Activated CD8-positive, alpha-beta memory T cell treated with anti-CD3 and anti-CD28 coated beads, Interleukin-2, amount 50 U/mL, for 48 hours (primary cell): ENCODE measurements around the gene DLX4.

Experiments
- DNase-seq: peaks from one replicate; pipeline ENCODE4 v3.0.0-alpha.2; 2020

DLX4 gene

DNA sequence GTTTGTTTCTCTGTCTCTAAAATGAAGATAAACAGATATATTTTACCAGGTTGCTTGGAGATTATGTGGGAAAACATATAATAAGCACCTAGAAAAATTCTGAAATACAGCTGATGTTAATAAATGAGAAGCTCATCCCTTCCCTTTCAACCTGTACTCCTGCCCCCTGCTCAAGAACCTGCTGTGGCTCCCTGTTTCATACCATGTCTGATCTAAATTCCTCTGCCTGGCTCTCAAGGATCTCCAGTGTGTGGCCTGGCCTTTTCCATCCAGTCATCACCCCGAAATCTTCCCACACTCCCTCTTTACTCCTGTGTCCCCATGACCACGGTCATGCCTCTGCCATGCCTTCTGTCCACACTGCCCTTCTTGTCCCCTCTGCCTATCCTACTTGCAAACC is 19.4 kb upstream of the DLX4 start:
- no peak for DNase-seq

DNA sequence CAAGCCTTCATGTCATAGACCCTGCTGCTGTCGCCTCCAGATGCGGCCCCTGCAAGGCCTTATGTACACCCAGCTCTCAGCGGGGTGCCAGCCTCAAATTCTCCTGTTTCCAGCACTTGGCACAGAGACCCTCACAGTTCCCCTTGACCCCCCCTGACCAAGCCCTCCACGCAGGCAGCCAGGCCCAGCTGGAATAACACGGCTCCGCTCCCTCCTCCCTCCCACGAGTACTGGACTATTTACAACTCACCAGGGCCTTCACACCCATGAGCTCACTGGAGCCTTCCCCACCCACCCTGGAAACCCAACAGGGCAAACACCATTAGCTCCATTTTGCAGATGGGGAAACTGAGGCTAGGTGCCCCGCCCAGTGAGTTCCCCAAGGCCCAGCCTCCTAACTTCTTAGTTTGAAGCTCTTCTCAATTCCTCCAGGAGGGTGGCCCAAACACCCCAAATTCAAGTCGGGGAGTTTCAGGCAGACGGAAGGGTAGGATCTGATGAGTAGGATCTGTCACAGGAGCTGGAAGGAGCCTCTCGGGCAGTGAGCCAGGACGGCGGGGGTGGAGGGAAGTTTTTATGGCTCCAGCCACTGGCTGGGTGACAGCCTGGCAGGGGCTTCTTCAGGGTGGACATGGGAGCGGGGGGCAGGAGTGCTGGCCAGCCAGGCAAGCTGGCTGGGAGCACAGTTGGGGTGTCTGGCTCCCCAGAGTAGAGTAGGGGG is 17.5 kb upstream of the DLX4 start:
- no peak for DNase-seq

DNA sequence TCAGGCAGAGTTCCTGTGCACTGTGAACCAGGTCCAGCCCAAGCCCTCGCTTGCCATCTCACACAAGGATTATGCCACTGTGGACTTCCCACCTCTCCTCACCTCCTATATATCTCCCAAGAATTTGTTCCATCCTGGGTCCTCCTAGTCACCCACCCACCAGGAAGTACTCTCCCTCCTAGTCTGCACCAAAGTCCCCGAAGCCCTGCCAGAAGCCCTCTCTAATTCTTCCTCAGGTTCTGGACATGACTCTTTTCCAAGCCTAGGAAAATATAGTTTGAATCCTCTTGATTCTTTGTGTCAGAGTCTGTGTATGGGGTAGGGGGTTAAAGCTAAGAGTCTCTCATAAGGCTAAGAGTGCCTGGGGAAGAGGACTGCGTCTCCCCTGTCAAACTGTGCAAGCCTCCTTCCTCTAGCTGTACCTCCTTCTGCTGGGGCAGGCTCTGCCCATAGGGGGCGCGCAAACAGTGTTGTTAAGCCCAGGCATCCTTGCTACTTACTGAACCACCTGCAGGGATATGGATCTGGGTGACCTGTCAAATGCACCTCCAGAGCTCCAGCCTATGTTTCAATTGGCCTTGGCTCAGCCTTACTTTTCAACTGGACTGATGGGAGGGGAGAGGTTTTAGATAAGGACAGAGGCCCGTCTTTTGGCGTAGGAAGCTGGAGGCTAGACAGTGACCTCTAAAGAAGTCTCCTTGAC is 16.6 kb upstream of the DLX4 start:
- DNase-seq = peak; percentile 92

GRCh38 chr17:49952912-49953497 is 16.0 kb upstream of the DLX4 start:
- DNase-seq = no peak

DNA sequence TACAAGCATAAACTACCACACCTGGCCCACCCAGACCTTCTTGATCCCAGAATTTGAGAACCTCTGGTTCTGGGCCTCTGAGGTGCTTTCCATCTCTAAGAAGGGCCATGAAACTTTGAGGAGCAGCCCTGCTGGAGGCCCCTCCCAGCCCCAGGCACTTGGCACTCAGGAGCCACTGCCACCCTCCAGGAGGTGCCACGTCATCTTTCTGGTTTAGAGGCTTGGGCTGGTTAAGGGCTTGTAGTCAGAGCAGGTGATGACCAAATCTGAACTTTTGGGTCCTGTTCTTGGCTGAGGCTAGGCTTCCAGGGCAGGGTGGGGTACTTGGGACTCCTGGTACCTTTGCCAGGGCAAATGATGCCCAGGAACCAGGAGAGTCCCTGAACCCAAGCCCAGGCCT is 13.8 kb upstream of the DLX4 start:
- no peak for DNase-seq

DNA sequence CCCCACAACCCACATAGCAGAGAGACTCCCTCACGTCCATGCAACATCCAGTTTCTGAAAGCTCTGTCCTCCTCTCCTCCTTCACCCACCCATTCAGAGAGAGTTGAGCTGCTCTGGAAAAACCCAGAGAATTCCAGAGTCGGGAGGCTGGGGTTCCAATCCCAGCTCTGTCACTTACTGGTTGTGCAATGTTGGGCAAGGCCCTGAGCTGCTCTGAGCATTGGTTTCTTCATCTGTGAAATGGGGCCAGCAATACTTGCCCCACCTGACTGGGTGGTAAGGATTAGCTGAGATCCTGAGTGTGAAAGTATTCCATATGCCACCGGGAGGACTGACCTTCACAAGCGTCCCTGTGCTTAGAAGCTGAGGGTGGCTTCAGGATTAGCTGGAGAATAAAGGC is 12.2 kb upstream of the DLX4 start:
- DNase-seq = no peak

DNA sequence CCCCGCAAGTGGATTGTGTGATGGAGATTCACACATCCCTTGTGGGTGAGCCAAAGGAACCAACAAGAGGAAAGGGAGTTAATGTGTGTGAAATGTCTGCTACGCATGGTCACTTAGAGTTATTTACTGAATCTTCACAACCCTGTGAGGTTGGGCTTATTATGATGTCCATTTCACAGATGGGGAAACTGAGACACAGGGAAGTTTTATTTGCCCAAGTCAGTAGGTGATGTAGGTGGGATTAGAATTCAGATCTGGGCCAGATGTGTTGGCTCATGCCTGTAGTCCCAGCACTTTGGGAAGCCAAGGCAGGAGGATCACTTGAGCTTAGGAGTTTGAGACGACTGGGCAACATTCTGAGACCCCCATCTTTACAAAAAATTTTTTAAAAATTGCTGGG is 11.6 kb upstream of the DLX4 start:
- DNase-seq = no peak

- no peak for DNase-seq
These were observed 10.3 kb upstream of the DLX4 start for GRCh38 chr17:49958723-49959122.

GRCh38 chr17:49959183-49959935 is 9.6 kb upstream of the DLX4 start:
- no peak for DNase-seq

DNA sequence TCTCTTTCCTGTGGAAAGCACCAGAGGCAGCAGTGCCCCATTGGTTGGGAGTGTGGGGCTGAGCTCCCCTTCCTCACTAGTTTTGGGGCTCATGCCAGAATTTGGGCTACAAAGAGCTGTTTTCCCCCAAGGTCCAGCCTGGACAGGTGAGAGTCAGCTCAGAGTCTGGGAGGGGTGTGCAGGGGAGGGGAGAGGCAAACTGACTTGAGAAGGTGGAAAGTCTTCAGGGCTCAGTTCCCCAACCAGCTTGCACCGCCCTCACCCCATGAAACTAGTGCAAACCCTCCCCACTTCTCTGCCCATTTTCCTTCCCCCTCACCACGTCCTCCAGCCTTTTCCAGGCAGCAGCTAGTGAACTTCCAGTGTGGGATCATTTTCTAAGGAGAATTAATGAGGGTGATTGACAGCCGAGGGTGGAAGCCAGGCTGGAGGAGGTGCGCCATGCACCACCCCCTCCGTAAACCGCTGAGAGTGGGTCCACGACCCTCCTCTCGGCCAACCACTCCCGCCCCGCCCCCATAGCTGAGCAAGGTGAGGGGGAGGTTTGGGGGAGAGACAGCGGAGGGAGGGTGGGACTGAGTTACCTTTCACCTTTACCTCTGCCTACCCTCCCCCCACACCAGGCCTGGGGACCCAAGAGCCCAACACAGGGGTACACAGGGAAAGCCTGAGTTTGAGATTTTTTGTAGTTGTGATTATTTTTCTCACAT is 6.2 kb upstream of the DLX4 start:
- no peak for DNase-seq

- no peak for DNase-seq
These were observed 5.7 kb upstream of the DLX4 start for GRCh38 chr17:49963309-49963625.

DNA sequence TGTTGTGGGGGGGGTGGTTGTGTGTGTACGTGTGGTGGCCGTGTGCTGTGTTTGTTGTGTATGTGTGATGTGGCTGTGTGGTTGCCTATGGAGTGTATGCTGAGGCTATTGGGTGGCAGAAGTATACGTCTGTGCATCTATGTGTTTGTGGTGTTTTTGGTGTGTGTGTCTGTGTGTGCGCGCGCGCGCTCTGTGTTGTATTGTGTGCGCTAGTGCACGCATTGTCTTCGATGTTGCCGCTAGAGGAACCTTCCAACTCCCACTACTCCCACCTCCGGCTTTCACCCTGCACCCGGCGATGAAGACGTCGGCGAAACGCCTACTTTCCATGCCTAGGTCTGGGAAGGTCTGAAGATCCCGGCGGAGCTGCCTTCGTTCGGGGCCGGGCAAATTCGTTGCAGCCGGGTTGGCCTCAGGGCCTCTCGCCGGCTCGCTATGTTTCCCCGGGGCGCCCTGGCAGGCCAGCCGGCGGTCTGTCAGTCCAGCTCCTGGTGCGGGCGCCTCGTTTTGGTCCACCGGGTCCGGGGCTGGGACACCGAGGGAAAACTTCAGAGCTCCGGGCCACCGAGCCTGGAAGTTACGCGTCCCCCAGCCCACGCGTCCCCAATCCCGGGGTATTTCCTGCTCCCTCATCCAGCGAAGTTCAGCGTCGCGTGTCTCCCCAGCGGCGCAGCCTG is 5.2 kb upstream of the DLX4 start:
- DNase-seq = no peak

DNA sequence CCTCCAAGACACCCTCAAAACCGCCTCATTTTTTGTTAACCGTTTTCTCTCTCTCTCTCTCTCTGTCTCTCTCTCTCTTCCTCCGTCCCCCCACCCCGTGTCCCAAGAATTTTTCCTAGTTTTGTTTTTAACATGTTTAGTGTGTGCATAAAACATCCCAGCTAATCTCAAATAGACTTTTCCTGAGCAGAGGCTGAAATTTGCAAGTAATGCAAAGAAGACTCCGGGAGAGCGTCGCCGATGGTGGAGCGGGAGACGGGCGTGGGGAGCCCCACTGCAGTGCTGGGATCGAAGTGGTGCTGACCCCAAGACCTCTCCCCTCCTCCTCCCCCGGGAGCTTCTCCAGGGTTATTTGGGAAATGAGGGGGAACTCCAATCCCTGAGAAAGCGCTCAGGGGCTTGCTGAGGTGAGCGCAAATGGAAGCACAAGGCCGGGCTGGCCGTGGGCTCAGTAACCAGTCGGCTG is 4.7 kb upstream of the DLX4 start:
- no peak for DNase-seq

- peak; percentile 69 for DNase-seq
These were observed 4.0 kb upstream of the DLX4 start for GRCh38 chr17:49964769-49965523.

DNA sequence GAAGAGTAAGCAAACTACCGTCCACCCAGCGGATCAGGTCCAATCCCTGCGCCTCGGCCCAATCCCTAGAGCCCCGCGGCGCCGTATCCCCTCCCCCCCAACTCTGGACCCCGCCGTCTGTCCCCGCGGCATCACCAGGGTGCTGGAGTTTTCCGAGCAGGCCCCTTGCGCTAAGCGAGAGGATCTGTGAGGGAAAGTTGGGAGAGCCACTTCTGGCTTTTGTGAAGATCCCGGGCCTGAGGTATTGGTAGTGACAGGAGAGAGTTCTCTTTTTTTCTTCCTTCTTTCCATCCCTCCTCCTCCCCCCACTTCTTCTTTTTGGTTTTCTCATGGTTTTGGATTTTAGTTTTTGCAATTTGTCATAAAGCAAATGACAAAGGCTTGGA is 3.5 kb upstream of the DLX4 start:
- DNase-seq = no peak

GRCh38 chr17:49966767-49967166 is 2.2 kb upstream of the DLX4 start:
- DNase-seq = no peak

- DNase-seq = no peak
These were observed 1.8 kb upstream of the DLX4 start for GRCh38 chr17:49967205-49967604.

DNA sequence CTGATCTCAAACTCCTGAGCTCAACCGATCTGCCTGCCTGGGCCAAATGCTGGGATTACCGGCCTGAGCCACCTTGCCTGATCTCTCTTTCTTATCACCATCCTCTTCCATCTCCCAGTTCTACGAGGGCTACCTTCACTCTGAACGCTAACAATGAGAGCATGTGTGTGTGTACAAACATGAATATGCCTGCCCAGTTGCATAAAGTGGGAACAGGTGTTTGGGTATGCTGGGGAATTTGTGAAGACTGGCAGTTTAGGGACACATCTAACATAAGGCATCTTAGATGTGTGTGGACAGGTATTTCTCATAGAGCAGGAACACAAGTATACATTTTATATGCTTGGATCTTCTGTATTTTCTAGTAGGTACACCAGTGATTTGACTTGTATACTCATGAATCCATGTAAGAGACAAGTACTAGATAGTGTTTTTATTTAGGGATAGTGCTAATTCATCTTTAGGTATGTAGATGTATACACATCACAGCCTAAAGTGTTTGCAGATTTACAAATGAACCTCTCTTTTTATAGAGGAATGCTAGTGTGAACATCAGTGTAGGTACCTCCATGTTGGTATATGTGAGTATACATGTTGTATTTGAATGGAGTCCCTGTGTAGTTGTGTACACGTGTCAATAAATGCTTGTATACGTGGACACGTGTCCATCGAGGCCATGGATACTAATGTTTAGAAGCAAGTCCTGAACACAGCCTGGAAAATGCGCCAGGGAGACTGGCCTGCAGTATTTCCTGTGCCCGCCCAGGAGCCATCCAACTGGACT is 1.2 kb upstream of the DLX4 start:
- DNase-seq = no peak

DNA sequence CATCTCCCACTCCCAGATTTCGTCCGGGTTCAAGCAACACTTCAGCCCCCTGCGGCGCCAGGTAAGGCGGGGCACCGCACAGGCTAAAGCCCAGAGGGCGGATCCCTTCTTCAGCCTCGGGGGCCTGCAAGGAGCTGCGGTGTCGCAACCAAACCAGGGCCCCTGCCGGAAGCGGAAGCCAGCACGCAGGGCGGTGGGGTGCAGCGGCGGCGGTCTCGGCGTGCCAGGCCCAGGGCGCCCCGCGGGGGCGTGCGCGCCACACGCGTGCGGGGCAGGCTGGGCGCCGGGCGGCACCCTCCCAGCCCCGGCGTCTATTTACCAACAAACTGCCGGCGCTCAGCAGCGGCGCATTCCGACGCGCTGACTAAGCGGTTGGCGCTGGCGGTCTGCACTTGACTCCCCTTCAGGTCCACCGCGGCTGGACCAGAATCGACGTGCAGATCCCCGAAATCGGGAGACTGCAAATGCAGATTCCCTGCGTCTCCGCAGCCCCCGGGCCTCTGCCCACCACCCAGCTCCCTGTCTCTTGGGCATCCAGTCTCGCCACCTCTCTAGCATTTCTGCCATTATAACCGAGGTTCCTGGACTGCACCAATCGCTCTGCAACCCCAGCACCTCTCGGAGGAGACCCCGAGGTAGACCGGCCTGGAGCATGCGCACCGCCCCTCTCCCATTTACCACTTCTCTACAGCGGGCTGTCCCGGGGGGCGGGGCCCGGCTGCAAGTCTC is 421 bp upstream of the DLX4 start:
- DNase-seq = peak; percentile 86

GRCh38 chr17:49969795-49970389 is 902 bp downstream of the DLX4 start:
- DNase-seq = no peak
